Fibroblast of lung (primary cell): ENCODE measurements around the gene BAIAP2. TPM values are rescaled to one million over a fixed set of nuclear protein-coding genes. Genes with fewer than 3 reads are reported as not detected.

Experiments used
- DNase-seq, 2 donors: peaks; one replicate each; pipeline versions ENCODE4 v3.0.0 to v3.0.0-alpha.2; 2010; ENCODE audit warnings: low read depth in 2 of 2
- H2AFZ ChIP-seq: 2 replicates; pipeline ENCODE4 v1.5.1; 2012; ENCODE audit warnings: low read length, control low read depth, inconsistent platforms
- H3K27ac ChIP-seq: 2 replicates; pipeline ENCODE4 v1.5.1; 2011; ENCODE audit warnings: low read length, control low read depth; ENCODE audit not compliant: insufficient read depth
- H3K27me3 ChIP-seq: 2 replicates; pipeline ENCODE4 v1.5.1; 2011; ENCODE audit warnings: mild to moderate bottlenecking, low read length; ENCODE audit not compliant: control insufficient read depth, insufficient read depth
- H3K36me3 ChIP-seq: 2 replicates; pipeline ENCODE4 v1.5.1; 2011; ENCODE audit warnings: low read length; ENCODE audit not compliant: control insufficient read depth, insufficient read depth
- H3K4me1 ChIP-seq: 2 replicates; pipeline ENCODE4 v1.5.1; 2011; ENCODE audit warnings: low read length; ENCODE audit not compliant: control insufficient read depth, insufficient read depth; ENCODE audit errors: extremely low read depth
- H3K4me2 ChIP-seq: 2 replicates; pipeline ENCODE4 v1.5.1; 2011; ENCODE audit warnings: low read length, control low read depth; ENCODE audit not compliant: insufficient read depth; ENCODE audit errors: extremely low read depth
- H3K4me3 ChIP-seq, 4 experiments: fragments of 200-600 bp in 1 of 4; sonication (generic) in 1 of 4; replicated peaks in 1 of 4; 2 replicates each; pipeline ENCODE4 v1.5.1; 2011 to 2016; ENCODE audit warnings: low read length in 4 of 4, low read depth in 3 of 4, mild to moderate bottlenecking in 3 of 4, control low read depth in 2 of 4, inconsistent platforms in 1 of 4, mixed read lengths in 1 of 4; ENCODE audit not compliant: insufficient read depth in 1 of 4; ENCODE audit errors: control extremely low read depth in 1 of 4
- H3K79me2 ChIP-seq: 2 replicates; pipeline ENCODE4 v1.5.1; 2012; ENCODE audit warnings: mild to moderate bottlenecking, low read length, inconsistent platforms; ENCODE audit not compliant: control insufficient read depth, insufficient read depth
- H3K9ac ChIP-seq: 2 replicates; pipeline ENCODE4 v1.5.1; 2011; ENCODE audit warnings: mild to moderate bottlenecking, low read length, control low read depth; ENCODE audit not compliant: insufficient read depth
- H3K9me3 ChIP-seq: 2 replicates; pipeline ENCODE4 v1.5.1; 2012; ENCODE audit warnings: low read depth, low read length; ENCODE audit not compliant: control insufficient read depth, insufficient read depth
- H4K20me1 ChIP-seq: 2 replicates; pipeline ENCODE4 v1.5.1; 2011; ENCODE audit warnings: low read length; ENCODE audit not compliant: control insufficient read depth, insufficient read depth; ENCODE audit errors: extremely low read depth
- CTCF ChIP-seq, 2 donors: IDR thresholded peaks in 1 of 2; conservative IDR thresholded peaks in 1 of 2; 1 replicate in 1 of 2; 2 replicates in 1 of 2; pipeline ENCODE4 v1.5.1; 2011 to 2012; ENCODE audit warnings: low read length in 2 of 2, control low read depth in 1 of 2, inconsistent platforms in 1 of 2, low read depth in 1 of 2, mild to moderate bottlenecking in 1 of 2
- EZH2 ChIP-seq: IDR thresholded peaks from 2 replicates; pipeline ENCODE4 v1.5.1; 2012; ENCODE audit warnings: low read length, control low read depth, mild to moderate bottlenecking; ENCODE audit errors: missing control alignments
- polyA plus RNA-seq, 2 donors: library from polyadenylated mRNA; depleted of rRNA in 1 of 2; stranded (reverse) in 1 of 2; unstranded in 1 of 2; fragments of >200 nt; gene quantifications; 2 replicates each; pipeline ENCODE4 v1.2.1, GENCODE V29; 2011 to 2012; ENCODE audit warnings: missing spikeins in 1 of 2
- total RNA-seq: library from RNA; depleted of rRNA; stranded (reverse); fragments of >200 nt; gene quantifications from 2 replicates; pipeline ENCODE4 v1.2.1, GENCODE V29; 2014

Gene BAIAP2
- total and polyA plus RNA-seq, 2 donors (not counting 1 experiment from before 2014, with no cell fraction given) = 6.0 to 13.4 TPM

GRCh38 chr17:81156866-81157805 lies 122.2 kb downstream of the BAIAP2 start:
- H3K27ac ChIP-seq = no peak overlapping the region
- TF ChIP-seq EZH2 = no peak
- TF ChIP-seq CTCF (conservative IDR thresholded peaks at IDR 0.05 in 1 of 2, IDR thresholded peaks at IDR 0.05 in 1 of 2; ENCODE audit: low read depth in 1 of 2, low read length in 2 of 2) = no peak
- no peak for DNase-seq

GRCh38 chr17:81157848-81158687 lies 123.1 kb downstream of the BAIAP2 start:
- DNase-seq = no peak
- H3K36me3 ChIP-seq = no peaks in the 10 kb centered on the region
- no peak overlapping the region for H3K4me2 ChIP-seq
- H3K4me3 ChIP-seq = no peak overlapping the region
- H4K20me1 ChIP-seq = no peaks in the 10 kb centered on the region
- no peak overlapping the region for H3K9ac ChIP-seq
- H3K79me2 ChIP-seq = no peaks in the 10 kb centered on the region
- no peak for TF ChIP-seq EZH2
- TF ChIP-seq CTCF (conservative IDR thresholded peaks at IDR 0.05 in 1 of 2, IDR thresholded peaks at IDR 0.05 in 1 of 2; ENCODE audit: low read depth in 1 of 2, low read length in 2 of 2) = no peak
- H3K9me3 ChIP-seq = no peaks in the 10 kb centered on the region
- no peak overlapping the region for H3K27ac ChIP-seq
- no peaks in the 10 kb centered on the region for H3K4me1 ChIP-seq
- H3K27me3 ChIP-seq = no peaks in the 10 kb centered on the region
- H2AFZ ChIP-seq = no peak overlapping the region

More at GRCh38 chr17:81156866-81157805, 122.2 kb downstream of the BAIAP2 start:
- H3K4me3 ChIP-seq = no peak overlapping the region
- H3K36me3 ChIP-seq = no peaks in the 10 kb centered on the region
- H3K9me3 ChIP-seq = no peaks in the 10 kb centered on the region
- no peaks in the 10 kb centered on the region for H3K79me2 ChIP-seq
- H3K27me3 ChIP-seq = no peaks in the 10 kb centered on the region
- H4K20me1 ChIP-seq = no peaks in the 10 kb centered on the region
- H3K9ac ChIP-seq = no peak overlapping the region
- no peak overlapping the region for H3K4me2 ChIP-seq
- H3K4me1 ChIP-seq = no peaks in the 10 kb centered on the region
- H2AFZ ChIP-seq = no peak overlapping the region
